DOHH2 (cell line): ENCODE results near the gene GAS2.

Source experiments
- H3F3A ChIP-seq: fragments of 200-600 bp; sonication (generic), shearing (Covaris generic); 2 replicates; pipeline ENCODE4 v1.6.0; 2016; ENCODE audit warnings: antibody characterized with exemption, mild to moderate bottlenecking; ENCODE audit not compliant: control insufficient read depth, insufficient read depth
- H3K27ac ChIP-seq: fragments of 200-600 bp; sonication (generic); 2 replicates; pipeline ENCODE4 v1.5.1; 2014; ENCODE audit warnings: low read depth, mild to moderate bottlenecking, low read length, moderate library complexity
- H3K27me3 ChIP-seq: fragments of 200-600 bp; sonication (generic); 2 replicates; pipeline ENCODE4 v1.6.1; 2014; ENCODE audit warnings: mild to moderate bottlenecking, low read length, mixed read lengths; ENCODE audit not compliant: control insufficient read depth
- H3K36me3 ChIP-seq: fragments of 200-600 bp; sonication (generic); 2 replicates; pipeline ENCODE4 v1.6.1; 2014; ENCODE audit warnings: mild to moderate bottlenecking, low read length, moderate library complexity, mixed read lengths; ENCODE audit not compliant: control insufficient read depth
- H3K4me1 ChIP-seq: fragments of 200-600 bp; sonication (generic); 2 replicates; pipeline ENCODE4 v1.6.1; 2014; ENCODE audit warnings: mild to moderate bottlenecking, low read length, mixed read lengths; ENCODE audit not compliant: control insufficient read depth
- H3K4me2 ChIP-seq: fragments of 200-600 bp; sonication (generic); 2 replicates; pipeline ENCODE4 v1.6.0; 2014; ENCODE audit warnings: mild to moderate bottlenecking, low read length, moderate library complexity
- H3K4me3 ChIP-seq: fragments of 200-600 bp; sonication (generic); 2 replicates; pipeline ENCODE4 v1.5.1; 2014; ENCODE audit warnings: mild to moderate bottlenecking, low read length, mixed read lengths
- H3K79me2 ChIP-seq: fragments of 200-600 bp; sonication (generic); 2 replicates; pipeline ENCODE4 v1.6.1; 2014; ENCODE audit warnings: mild to moderate bottlenecking, low read length, mixed read lengths; ENCODE audit not compliant: control insufficient read depth
- H3K9me2 ChIP-seq: fragments of 200-600 bp; sonication (generic); replicated peaks from 2 replicates; pipeline ENCODE4 v1.6.1; 2014; ENCODE audit warnings: mild to moderate bottlenecking, low read length, mixed read lengths; ENCODE audit not compliant: control insufficient read depth
- H3K9me3 ChIP-seq: fragments of 200-600 bp; sonication (generic); 2 replicates; pipeline ENCODE4 v1.6.1; 2014; ENCODE audit warnings: antibody characterized with exemption, low read length, mixed read lengths; ENCODE audit not compliant: control insufficient read depth, insufficient read depth
- H4K20me1 ChIP-seq: fragments of 200-600 bp; sonication (generic); 2 replicates; pipeline ENCODE4 v1.6.0; 2014; ENCODE audit warnings: low read depth, mild to moderate bottlenecking, antibody characterized with exemption, low read length, moderate library complexity; ENCODE audit not compliant: control insufficient read depth, insufficient read depth
- EZH2phosphoT487 ChIP-seq: fragments of 200-600 bp; sonication (generic); IDR thresholded peaks from 2 replicates; pipeline ENCODE4 v1.6.1; 2017; ENCODE audit warnings: borderline replicate concordance, mild to moderate bottlenecking, antibody characterized with exemption, low read length, moderate library complexity, mixed read lengths
- TF ChIP-seq, protein P1 (sequence below): fragments of 200-600 bp; sonication (generic); IDR thresholded peaks from one replicate; pipeline ENCODE4 v1.5.1; 2014; ENCODE audit warnings: antibody characterized with exemption, mild to moderate bottlenecking, low read depth, low read length; ENCODE audit not compliant: poor library complexity, severe bottlenecking

GAS2 gene

DNA sequence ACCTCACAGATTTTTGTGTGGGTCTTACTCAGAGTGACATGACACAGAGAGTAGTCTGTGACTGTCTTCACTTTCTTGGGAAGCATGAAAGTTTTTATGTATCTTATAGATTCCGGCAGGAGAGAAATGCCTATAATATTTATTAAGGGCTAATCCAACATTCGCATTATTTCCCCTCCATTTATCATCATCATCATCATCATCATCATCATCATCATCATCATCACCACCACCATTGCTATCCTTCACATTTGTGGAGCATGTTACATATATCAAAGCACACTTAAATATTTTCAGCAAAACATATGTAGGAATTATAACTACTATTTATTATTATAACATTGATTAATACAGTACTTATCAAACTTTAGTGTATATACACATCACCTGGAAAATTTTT is 66.2 kb downstream of the GAS2 start:
- H3K79me2 ChIP-seq = no peaks in the 10 kb centered on the region
- H3K4me1 ChIP-seq = no peaks in the 10 kb centered on the region
- no peak overlapping the region for H3K27ac ChIP-seq
- no peaks in the 10 kb centered on the region for H3K9me2 ChIP-seq
- no peaks in the 10 kb centered on the region for H3K9me3 ChIP-seq
- no peaks in the 10 kb centered on the region for H4K20me1 ChIP-seq
- H3K36me3 ChIP-seq = no peaks in the 10 kb centered on the region
- H3K4me3 ChIP-seq = no peak overlapping the region
- H3K4me2 ChIP-seq = no peak overlapping the region
- no peaks in the 10 kb centered on the region for H3F3A ChIP-seq
- H3K27me3 ChIP-seq = peaks cover 4% of the 10 kb centered on the region; the same call in 1 of the 2 replicates
- no peak for TF ChIP-seq EZH2phosphoT487
- TF ChIP-seq, protein P1, sequence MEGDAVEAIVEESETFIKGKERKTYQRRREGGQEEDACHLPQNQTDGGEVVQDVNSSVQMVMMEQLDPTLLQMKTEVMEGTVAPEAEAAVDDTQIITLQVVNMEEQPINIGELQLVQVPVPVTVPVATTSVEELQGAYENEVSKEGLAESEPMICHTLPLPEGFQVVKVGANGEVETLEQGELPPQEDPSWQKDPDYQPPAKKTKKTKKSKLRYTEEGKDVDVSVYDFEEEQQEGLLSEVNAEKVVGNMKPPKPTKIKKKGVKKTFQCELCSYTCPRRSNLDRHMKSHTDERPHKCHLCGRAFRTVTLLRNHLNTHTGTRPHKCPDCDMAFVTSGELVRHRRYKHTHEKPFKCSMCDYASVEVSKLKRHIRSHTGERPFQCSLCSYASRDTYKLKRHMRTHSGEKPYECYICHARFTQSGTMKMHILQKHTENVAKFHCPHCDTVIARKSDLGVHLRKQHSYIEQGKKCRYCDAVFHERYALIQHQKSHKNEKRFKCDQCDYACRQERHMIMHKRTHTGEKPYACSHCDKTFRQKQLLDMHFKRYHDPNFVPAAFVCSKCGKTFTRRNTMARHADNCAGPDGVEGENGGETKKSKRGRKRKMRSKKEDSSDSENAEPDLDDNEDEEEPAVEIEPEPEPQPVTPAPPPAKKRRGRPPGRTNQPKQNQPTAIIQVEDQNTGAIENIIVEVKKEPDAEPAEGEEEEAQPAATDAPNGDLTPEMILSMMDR = no peak

DNA sequence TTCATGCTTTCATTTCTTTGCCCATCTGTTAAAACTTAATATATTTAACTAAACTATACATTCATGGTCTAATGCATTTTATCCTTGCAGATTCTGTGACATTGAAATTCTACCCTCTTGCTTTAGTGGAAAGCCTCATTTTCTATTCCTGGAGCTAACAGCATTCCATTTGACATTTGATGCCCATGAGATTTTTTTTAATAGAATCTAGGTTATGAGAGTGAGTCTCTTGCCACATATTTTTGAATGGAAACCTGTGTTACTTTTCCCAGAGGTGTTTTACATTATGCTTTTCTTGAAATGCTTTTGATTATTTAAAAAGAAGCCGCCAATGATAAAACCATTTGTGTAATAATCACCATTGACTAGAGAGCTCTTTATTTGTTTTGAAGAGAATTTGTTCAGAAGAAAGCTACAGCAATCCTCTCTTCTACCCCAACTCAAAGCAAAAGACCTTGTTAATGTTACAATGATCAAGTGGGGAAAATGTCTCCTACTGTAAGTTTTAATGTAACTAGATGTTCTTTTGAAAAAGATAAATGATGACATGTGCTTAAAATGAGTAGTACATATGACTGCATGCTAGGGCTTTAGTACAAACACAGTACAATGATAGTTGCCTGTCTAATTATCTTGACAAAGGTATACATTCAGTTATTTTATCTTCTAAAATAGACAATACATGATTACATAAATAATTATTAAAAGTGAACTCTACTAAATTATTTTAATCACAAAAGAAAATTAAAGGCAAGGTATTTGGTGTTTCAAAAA is 67.3 kb downstream of the GAS2 start:
- Histone ChIP-seq H3K9me3 (no peaks in the 10 kb centered on the region), H3K4me2 (no peak overlapping the region), H3K9me2 (no peaks in the 10 kb centered on the region), H3K27me3 (peaks cover 4% of the 10 kb centered on the region; the same call in 1 of the 2 replicates), H3K4me1 (no peaks in the 10 kb centered on the region), H3K36me3 (no peaks in the 10 kb centered on the region), H3K79me2 (no peaks in the 10 kb centered on the region), H3K4me3 (no peak overlapping the region), H3K27ac (no peak overlapping the region), H4K20me1 (no peaks in the 10 kb centered on the region), H3F3A (no peaks in the 10 kb centered on the region)
- TF ChIP-seq, protein P1 = no peak
- TF ChIP-seq EZH2phosphoT487 = no peak

DNA sequence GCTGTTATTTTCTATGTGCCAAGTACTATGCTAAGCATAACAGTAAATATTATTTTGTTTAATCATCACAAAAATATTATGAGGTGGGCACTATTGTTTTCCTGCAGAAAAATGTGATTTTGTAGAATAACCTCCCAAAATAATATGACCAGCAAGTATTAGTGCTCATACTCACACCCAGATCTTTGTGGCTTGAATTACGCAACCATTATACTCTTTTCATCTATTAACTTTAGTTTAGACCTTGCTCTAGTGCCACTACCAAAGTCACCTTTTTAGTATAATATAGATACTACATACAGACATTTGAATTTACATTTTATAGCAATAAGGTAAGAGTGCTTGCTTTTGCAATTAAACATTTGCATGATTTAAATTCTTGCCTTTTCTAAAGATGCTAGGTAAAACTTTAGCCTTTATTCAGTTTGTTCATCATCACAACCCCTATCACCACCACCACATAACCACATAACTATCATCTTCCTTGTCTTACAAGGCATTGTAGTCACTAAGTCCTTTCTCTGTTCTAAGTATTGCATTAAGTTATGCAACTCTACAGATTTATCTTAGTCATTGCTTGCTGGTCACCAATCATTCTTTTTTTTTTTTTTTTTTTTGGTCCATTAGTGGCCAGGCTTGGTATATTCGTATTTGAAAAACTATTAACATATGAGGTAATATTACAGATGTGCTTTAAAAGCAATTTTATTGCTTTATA is 68.4 kb downstream of the GAS2 start:
- Histone ChIP-seq H3K27me3 (no peaks in the 10 kb centered on the region), H3K36me3 (no peaks in the 10 kb centered on the region), H3K4me1 (no peaks in the 10 kb centered on the region), H3K79me2 (no peaks in the 10 kb centered on the region), H4K20me1 (no peaks in the 10 kb centered on the region), H3K9me2 (no peaks in the 10 kb centered on the region), H3K9me3 (no peaks in the 10 kb centered on the region), H3K27ac (no peak overlapping the region), H3F3A (no peaks in the 10 kb centered on the region), H3K4me2 (no peak overlapping the region), H3K4me3 (no peak overlapping the region)
- no peak for TF ChIP-seq EZH2phosphoT487
- TF ChIP-seq, protein P1 = no peak
